HepG2 (cell line): Measurements from ENCODE around the gene SECTM1. TPM values are rescaled to one million over a fixed set of nuclear protein-coding genes. Genes with fewer than 3 reads are reported as not detected.

Experiments
- BORCS8-MEF2B ChIP-seq: sonication (generic); formaldehyde crosslinking; IDR thresholded peaks from 2 replicates; pipeline ENCODE4 v1.8.0; 2022; ENCODE audit warnings: mild to moderate bottlenecking, missing genetic modification reagents
- DMAP1 ChIP-seq: IDR thresholded peaks from 2 replicates; pipeline ENCODE4 v1.6.1; 2016
- GPN1 ChIP-seq: sonication (generic); formaldehyde crosslinking; IDR thresholded peaks from 2 replicates; pipeline ENCODE4 v1.5.1; 2020; ENCODE audit warnings: missing genetic modification reagents, borderline replicate concordance
- HDAC1 ChIP-seq: sonication (generic); formaldehyde crosslinking; IDR thresholded peaks from 2 replicates; pipeline ENCODE4 v1.5.1; 2020; ENCODE audit warnings: mild to moderate bottlenecking, missing genetic modification reagents
- ZFAT ChIP-seq: sonication (generic); formaldehyde crosslinking; conservative IDR thresholded peaks from 2 replicates; pipeline ENCODE4 v1.8.1; 2023; ENCODE audit warnings: missing genetic modification reagents, inconsistent platforms
- ZNF10 ChIP-seq: sonication (generic); formaldehyde crosslinking; IDR thresholded peaks from 2 replicates; pipeline ENCODE4 v1.4.0; 2020; ENCODE audit warnings: mild to moderate bottlenecking, low read depth, missing genetic modification reagents, borderline replicate concordance
- ZNF3 ChIP-seq: IDR thresholded peaks from 2 replicates; pipeline ENCODE4 v1.7.0; 2017; ENCODE audit warnings: inconsistent platforms
- ZNF598 ChIP-seq: sonication (generic); formaldehyde crosslinking; IDR thresholded peaks from 2 replicates; pipeline ENCODE4 v1.5.1; 2020; ENCODE audit warnings: mild to moderate bottlenecking, missing genetic modification reagents, borderline replicate concordance
- ZNF746 ChIP-seq: sonication (generic); formaldehyde crosslinking; IDR thresholded peaks from 2 replicates; pipeline ENCODE4 v1.8.0; 2022; ENCODE audit warnings: mild to moderate bottlenecking, missing genetic modification reagents
- ZNF891 ChIP-seq: sonication (generic); formaldehyde crosslinking; IDR thresholded peaks from 2 replicates; pipeline ENCODE4 v1.5.0; 2020; ENCODE audit warnings: mild to moderate bottlenecking, missing genetic modification reagents
- polyA plus RNA-seq, 8 experiments: library from polyadenylated mRNA; depleted of rRNA in 3 of 8; stranded (reverse) in 7 of 8; unstranded in 1 of 8; fragments of >200 nt; fragmentation: Illumina TruSeq in 4 of 8; extraction: Trizol in 4 of 8; gene quantifications; 2 replicates each; pipeline versions ENCODE4 v1.2.1 to v1.2.3, GENCODE V29; 2011 to 2016; ENCODE audit warnings: low read depth in 4 of 8, missing spikeins in 1 of 8, mixed read lengths in 1 of 8; ENCODE audit not compliant: insufficient read depth in 1 of 8
- total RNA-seq, 5 experiments: library from RNA; depleted of rRNA; stranded (reverse); fragments of >200 nt; fragmentation: Illumina TruSeq; extraction: Trizol; gene quantifications; 2 replicates each; pipeline ENCODE4 v1.2.3, GENCODE V29; 2016; ENCODE audit warnings: low read depth in 1 of 5
- TF ChIP-seq, protein P1 (sequence below): sonication (generic); formaldehyde crosslinking; IDR thresholded peaks from 2 replicates; pipeline ENCODE4 v1.8.0; 2022; ENCODE audit warnings: missing genetic modification reagents, low read depth, mild to moderate bottlenecking, borderline replicate concordance
- TF ChIP-seq, protein P2 (sequence below): sonication (generic); formaldehyde crosslinking; IDR thresholded peaks from 2 replicates; pipeline ENCODE4 v1.4.0; 2020; ENCODE audit warnings: missing genetic modification reagents, borderline replicate concordance
- TF ChIP-seq, protein P3 (sequence below): IDR thresholded peaks from 2 replicates; pipeline ENCODE4 v1.6.1; 2016; ENCODE audit warnings: mild to moderate bottlenecking

SECTM1 gene
- total and polyA plus RNA-seq, 2 of the 13 experiments (the other 11 are each of a cell fraction or from before 2014, with no cell fraction given) = 3.5 to 5.3 TPM

GRCh38 chr17:82351713-82352488 is 18.3 kb upstream of the SECTM1 start (continued):
- peak; percentile 72; the same call in 1 of the 2 replicates for TF ChIP-seq HDAC1 (CRISPR knock-in tag)
- TF ChIP-seq, protein P1, sequence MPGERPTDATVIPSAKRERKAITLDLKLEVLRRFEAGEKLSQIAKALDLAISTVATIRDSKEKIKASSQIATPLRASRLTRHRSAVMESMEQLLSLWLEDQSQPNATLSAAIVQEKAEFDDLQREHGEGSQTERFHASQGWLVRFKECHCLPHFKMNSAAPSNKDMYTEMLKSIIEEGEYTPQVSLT (CRISPR knock-in tag) = no peak
- no peak for TF ChIP-seq DMAP1 (CRISPR knock-in tag)
- TF ChIP-seq ZNF598 (CRISPR knock-in tag) = no peak; the same call in 1 of the 2 replicates
- TF ChIP-seq BORCS8-MEF2B (CRISPR knock-in tag) = no peak; the same call in 1 of the 2 replicates
- TF ChIP-seq, protein P2, sequence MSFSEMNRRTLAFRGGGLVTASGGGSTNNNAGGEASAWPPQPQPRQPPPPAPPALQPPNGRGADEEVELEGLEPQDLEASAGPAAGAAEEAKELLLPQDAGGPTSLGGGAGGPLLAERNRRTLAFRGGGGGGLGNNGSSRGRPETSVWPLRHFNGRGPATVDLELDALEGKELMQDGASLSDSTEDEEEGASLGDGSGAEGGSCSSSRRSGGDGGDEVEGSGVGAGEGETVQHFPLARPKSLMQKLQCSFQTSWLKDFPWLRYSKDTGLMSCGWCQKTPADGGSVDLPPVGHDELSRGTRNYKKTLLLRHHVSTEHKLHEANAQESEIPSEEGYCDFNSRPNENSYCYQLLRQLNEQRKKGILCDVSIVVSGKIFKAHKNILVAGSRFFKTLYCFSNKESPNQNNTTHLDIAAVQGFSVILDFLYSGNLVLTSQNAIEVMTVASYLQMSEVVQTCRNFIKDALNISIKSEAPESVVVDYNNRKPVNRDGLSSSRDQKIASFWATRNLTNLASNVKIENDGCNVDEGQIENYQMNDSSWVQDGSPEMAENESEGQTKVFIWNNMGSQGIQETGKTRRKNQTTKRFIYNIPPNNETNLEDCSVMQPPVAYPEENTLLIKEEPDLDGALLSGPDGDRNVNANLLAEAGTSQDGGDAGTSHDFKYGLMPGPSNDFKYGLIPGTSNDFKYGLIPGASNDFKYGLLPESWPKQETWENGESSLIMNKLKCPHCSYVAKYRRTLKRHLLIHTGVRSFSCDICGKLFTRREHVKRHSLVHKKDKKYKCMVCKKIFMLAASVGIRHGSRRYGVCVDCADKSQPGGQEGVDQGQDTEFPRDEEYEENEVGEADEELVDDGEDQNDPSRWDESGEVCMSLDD (CRISPR knock-in tag) = no peak
- peak; percentile 80; the same call in 1 of the 2 replicates for TF ChIP-seq ZNF891 (CRISPR knock-in tag)
- no peak for TF ChIP-seq ZFAT (CRISPR knock-in tag)
- TF ChIP-seq, protein P3, sequence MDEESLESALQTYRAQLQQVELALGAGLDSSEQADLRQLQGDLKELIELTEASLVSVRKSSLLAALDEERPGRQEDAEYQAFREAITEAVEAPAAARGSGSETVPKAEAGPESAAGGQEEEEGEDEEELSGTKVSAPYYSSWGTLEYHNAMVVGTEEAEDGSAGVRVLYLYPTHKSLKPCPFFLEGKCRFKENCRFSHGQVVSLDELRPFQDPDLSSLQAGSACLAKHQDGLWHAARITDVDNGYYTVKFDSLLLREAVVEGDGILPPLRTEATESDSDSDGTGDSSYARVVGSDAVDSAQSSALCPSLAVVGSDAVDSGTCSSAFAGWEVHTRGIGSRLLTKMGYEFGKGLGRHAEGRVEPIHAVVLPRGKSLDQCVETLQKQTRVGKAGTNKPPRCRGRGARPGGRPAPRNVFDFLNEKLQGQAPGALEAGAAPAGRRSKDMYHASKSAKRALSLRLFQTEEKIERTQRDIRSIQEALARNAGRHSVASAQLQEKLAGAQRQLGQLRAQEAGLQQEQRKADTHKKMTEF (CRISPR knock-in tag) = peak; percentile 82
- no peak for TF ChIP-seq ZNF3 (CRISPR knock-in tag)
- no peak for TF ChIP-seq ZNF10 (CRISPR knock-in tag)
- TF ChIP-seq ZNF746 (CRISPR knock-in tag) = peak; percentile 55; the same call in 1 of the 2 replicates
- 0 out of 2 replicates have a peak, but pooled peaks have one; percentile 54 for TF ChIP-seq GPN1 (CRISPR knock-in tag)
- TF ChIP-seq, all 625 proteins: peak for 215
